HCT116 (cell line): ENCODE data around the gene DACT3. TPM values are rescaled to one million over a fixed set of nuclear protein-coding genes. Genes with fewer than 3 reads are reported as not detected.

ENCODE experiments used
- ATAC-seq: fragments of 200-7000 bp; cut with Tn5 transposase; 2 replicates; pipeline ENCODE4 v1.9.1; 2020; ENCODE audit warnings: mild to moderate bottlenecking, moderate library complexity
- BruUV-seq: library from RNA; stranded (reverse); fragments of 400-500 nt; replicated peaks from 2 replicates; lab custom pipeline; 2021; lab: Mats Ljungman, UMichigan
- CTCF ChIA-PET: fragments of 300-600 bp; sonication (Branson Sonifier 250); formaldehyde crosslinking; loops from one replicate; lab custom pipeline; 2021; ENCODE audit warnings: antibody characterized with exemption; lab: Charles Lee
- POLR2A ChIA-PET: fragments of 300-600, 350-600 bp; sonication (Branson Sonifier 250); formaldehyde crosslinking; loops from one replicate; lab custom pipeline; 2021; ENCODE audit warnings: antibody characterized with exemption; lab: Charles Lee
- RAD21 ChIA-PET, 2 experiments: fragments of 300-600 bp; sonication (Branson Sonifier 250); formaldehyde crosslinking; loops; one replicate each; lab custom pipeline; 2023; ENCODE audit warnings: low total read pairs in 2 of 2; ENCODE audit not compliant: uncharacterized antibody in 2 of 2, unreplicated experiment in 2 of 2, low non-redundant PET in 1 of 2; lab: Charles Lee
- DNase-seq: peaks from one replicate; pipeline ENCODE4 v3.0.0-alpha.2; 2010; ENCODE audit warnings: low read depth, low spot score
- H2AFZ ChIP-seq: fragments of 200-600 bp; shearing (Covaris generic), sonication (generic); 2 replicates; pipeline ENCODE4 v1.6.1; 2017; ENCODE audit warnings: low read depth, mixed run types, mixed read lengths, antibody characterized with exemption, low read length; ENCODE audit not compliant: poor library complexity, severe bottlenecking
- H3K27ac ChIP-seq: 2 replicates; pipeline ENCODE4 v1.5.1; 2012; ENCODE audit warnings: low read depth, low read length
- H3K27me3 ChIP-seq: fragments of 200-600 bp; sonication (generic); 2 replicates; pipeline ENCODE4 v1.6.1; 2016; ENCODE audit warnings: mixed run types, low read length, mixed read lengths; ENCODE audit not compliant: insufficient read depth
- H3K36me3 ChIP-seq, 2 experiments: fragments of 200-500 bp in 1 of 2; fragments of 200-600 bp in 1 of 2; sonication (Bioruptor generic) in 1 of 2; sonication (generic) in 1 of 2; 2 replicates each; pipeline versions ENCODE4 v1.5.1 to v1.6.1; 2014 to 2016; ENCODE audit warnings: low read length in 2 of 2, inconsistent platforms in 1 of 2, mixed read lengths in 1 of 2, mixed run types in 1 of 2; ENCODE audit not compliant: insufficient read depth in 2 of 2, control insufficient read depth in 1 of 2
- H3K4me1 ChIP-seq, 2 experiments: fragments of 200-600 bp in 1 of 2; sonication (generic) in 1 of 2; 2 replicates each; pipeline versions ENCODE4 v1.5.1 to v1.6.1; 2012 to 2017; ENCODE audit warnings: low read length in 2 of 2, inconsistent platforms in 1 of 2, mild to moderate bottlenecking in 1 of 2, mixed read lengths in 1 of 2, mixed run types in 1 of 2, moderate library complexity in 1 of 2; ENCODE audit not compliant: insufficient read depth in 2 of 2, control insufficient read depth in 1 of 2
- H3K4me2 ChIP-seq: fragments of 200-600 bp; sonication (generic); 2 replicates; pipeline ENCODE4 v1.6.1; 2017; ENCODE audit warnings: mixed run types, low read length, mixed read lengths
- H3K4me3 ChIP-seq, 2 experiments: fragments of 200-600 bp in 1 of 2; sonication (generic) in 1 of 2; replicated peaks in 1 of 2; 2 replicates each; pipeline ENCODE4 v1.5.1; 2011 to 2016; ENCODE audit warnings: low read length in 2 of 2, control low read depth in 1 of 2, low read depth in 1 of 2, mild to moderate bottlenecking in 1 of 2, mixed read lengths in 1 of 2, mixed run types in 1 of 2
- H3K79me2 ChIP-seq: fragments of 200-600 bp; sonication (generic); 2 replicates; pipeline ENCODE4 v1.6.1; 2017; ENCODE audit warnings: mild to moderate bottlenecking, mixed run types, low read length, moderate library complexity, mixed read lengths; ENCODE audit not compliant: insufficient read depth
- H3K9ac ChIP-seq: fragments of 200-600 bp; sonication (generic); 2 replicates; pipeline ENCODE4 v1.6.1; 2016; ENCODE audit warnings: low read length, mixed read lengths
- H3K9me2 ChIP-seq: fragments of 200-600 bp; sonication (generic), shearing (Covaris generic); 2 replicates; pipeline ENCODE4 v1.6.1; 2017; ENCODE audit warnings: mixed run types, mild to moderate bottlenecking, moderate library complexity; ENCODE audit not compliant: insufficient read depth
- H3K9me3 ChIP-seq, 2 experiments: fragments of 200-500 bp in 1 of 2; fragments of 200-600 bp in 1 of 2; sonication (Bioruptor generic) in 1 of 2; sonication (generic) in 1 of 2; 2 replicates each; pipeline ENCODE4 v1.6.1; 2014 to 2017; ENCODE audit warnings: low read length in 2 of 2, mixed read lengths in 2 of 2, inconsistent platforms in 1 of 2, low read depth in 1 of 2, mild to moderate bottlenecking in 1 of 2, mixed run types in 1 of 2, moderate library complexity in 1 of 2; ENCODE audit not compliant: control insufficient read depth in 1 of 2, insufficient read depth in 1 of 2
- H4K20me1 ChIP-seq: fragments of 200-600 bp; sonication (generic), shearing (Covaris generic); 2 replicates; pipeline ENCODE4 v1.6.1; 2017; ENCODE audit warnings: mixed run types, mild to moderate bottlenecking, moderate library complexity; ENCODE audit not compliant: insufficient read depth
- CBX3 ChIP-seq: IDR thresholded peaks from 2 replicates; pipeline ENCODE4 v1.6.1; 2012; ENCODE audit warnings: low read depth
- CEBPB ChIP-seq: IDR thresholded peaks from 2 replicates; pipeline ENCODE4 v1.6.1; 2012; ENCODE audit warnings: low read depth
- EGR1 ChIP-seq: IDR thresholded peaks from 2 replicates; pipeline ENCODE4 v1.6.1; 2012; ENCODE audit warnings: low read depth
- ELF1 ChIP-seq: IDR thresholded peaks from 2 replicates; pipeline ENCODE4 v1.6.1; 2012; ENCODE audit warnings: low read depth, borderline replicate concordance
- EZH2 ChIP-seq: fragments of 200-600 bp; sonication (generic); IDR thresholded peaks from 2 replicates; pipeline ENCODE4 v1.6.1; 2017; ENCODE audit warnings: antibody characterized with exemption, mixed run types
- FOSL1 ChIP-seq: IDR thresholded peaks from 2 replicates; pipeline ENCODE4 v1.6.1; 2012; ENCODE audit warnings: low read depth
- JUND ChIP-seq: IDR thresholded peaks from 2 replicates; pipeline ENCODE4 v1.6.1; 2012
- POLR2A ChIP-seq: IDR thresholded peaks from 2 replicates; pipeline ENCODE4 v1.7.0; 2011; ENCODE audit warnings: borderline replicate concordance; ENCODE audit not compliant: insufficient read depth, insufficient read length; ENCODE audit errors: extremely low read depth
- SIN3A ChIP-seq: IDR thresholded peaks from 2 replicates; pipeline ENCODE4 v1.6.1; 2012; ENCODE audit warnings: low read depth
- SP1 ChIP-seq: IDR thresholded peaks from 2 replicates; pipeline ENCODE4 v1.6.1; 2012; ENCODE audit warnings: low read depth
- SRF ChIP-seq: IDR thresholded peaks from 2 replicates; pipeline ENCODE4 v1.6.1; 2012; ENCODE audit warnings: low read depth
- TCF7L2 ChIP-seq: IDR thresholded peaks from 2 replicates; pipeline ENCODE4 v1.7.0; 2011; ENCODE audit warnings: borderline replicate concordance, inconsistent platforms; ENCODE audit not compliant: insufficient read depth, insufficient read length; ENCODE audit errors: extremely low read depth
- ZFX ChIP-seq: fragments of 450-650 bp; IDR thresholded peaks from 2 replicates; pipeline ENCODE4 v1.6.1; 2017
- ZNF274 ChIP-seq: fragments of 200-500 bp; sonication (Bioruptor generic); IDR thresholded peaks from 2 replicates; pipeline ENCODE4 v1.6.1; 2014; ENCODE audit warnings: mild to moderate bottlenecking, low read depth, low read length, inconsistent platforms
- intact Hi-C: fragments of 100-400 bp; cut with micrococcal nuclease; formaldehyde crosslinking; loops from 2 replicates; pipeline ENCODE4 v1.10.0; 2022
- total RNA-seq: library from RNA; stranded (reverse); gene quantifications from one replicate; pipeline ENCODE4 v1.2.1, GENCODE V29; 2021; ENCODE audit not compliant: unreplicated experiment
- TF ChIP-seq, protein P1 (sequence below): IDR thresholded peaks from 2 replicates; pipeline ENCODE4 v1.6.1; 2012; ENCODE audit warnings: low read depth
- TF ChIP-seq, protein P2 (sequence below): IDR thresholded peaks from 2 replicates; pipeline ENCODE4 v1.6.1; 2012
- TF ChIP-seq, protein P3 (sequence below): IDR thresholded peaks from 2 replicates; pipeline ENCODE4 v1.6.1; 2011; ENCODE audit warnings: mild to moderate bottlenecking, low read length, moderate library complexity; ENCODE audit not compliant: insufficient replicate concordance; ENCODE audit errors: extremely low read depth
- TF ChIP-seq, protein P4 (sequence below), 3 experiments: fragments of 200-600 bp in 1 of 3; sonication (generic) in 1 of 3; IDR thresholded peaks in 2 of 3; conservative IDR thresholded peaks in 1 of 3; 2 replicates each; pipeline ENCODE4 v1.5.1; 2012 to 2017; ENCODE audit warnings: low read depth in 2 of 3, low read length in 2 of 3, antibody characterized with exemption in 1 of 3, borderline replicate concordance in 1 of 3, control low read depth in 1 of 3, mild to moderate bottlenecking in 1 of 3, mixed read lengths in 1 of 3, mixed run types in 1 of 3, moderate library complexity in 1 of 3; ENCODE audit not compliant: insufficient read depth in 1 of 3

Gene DACT3
- total RNA-seq, 1 experiment from 2014 or later: 2.0 TPM

DNA sequence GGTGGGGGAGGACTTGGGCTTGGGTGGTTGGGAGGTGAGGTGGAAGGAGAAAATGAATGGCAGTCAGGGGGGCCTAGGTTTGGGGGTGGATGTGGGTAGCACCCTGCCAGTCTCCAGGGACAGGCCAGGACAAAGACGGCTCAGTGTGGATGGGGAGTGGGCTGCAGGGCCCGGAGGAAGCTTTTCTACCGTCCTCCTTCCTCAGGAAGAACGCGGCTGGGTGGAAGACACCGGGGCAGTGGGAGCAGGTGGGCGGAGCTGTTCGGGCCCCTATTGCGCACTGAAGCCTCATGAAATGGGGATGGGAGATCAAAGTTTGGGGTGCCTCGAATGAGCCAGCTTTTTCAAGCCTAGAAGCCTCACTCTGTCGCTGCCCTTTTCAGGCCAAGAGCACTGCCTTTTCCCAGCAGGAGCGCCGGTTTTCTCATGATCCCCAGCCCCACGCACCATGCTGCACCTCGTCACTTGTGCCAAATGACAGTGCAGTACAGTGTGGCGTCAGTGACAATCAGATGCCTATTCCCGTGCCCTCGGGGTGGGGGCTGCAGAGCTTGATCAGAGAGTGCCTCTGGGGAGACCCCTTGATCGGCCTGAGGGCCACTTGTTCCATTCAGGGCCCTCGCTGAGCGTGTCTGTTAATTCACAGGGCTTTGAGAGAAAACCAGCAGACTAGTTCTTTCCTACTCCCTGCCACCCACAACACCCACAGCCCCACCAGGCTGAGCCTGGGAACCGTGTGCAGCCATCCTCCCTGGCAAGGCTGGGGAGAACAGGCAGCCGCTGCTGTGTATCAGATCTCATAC is 58.4 kb downstream of the DACT3 start:
- ChIA-PET POLR2A (no interaction called here), CTCF (interaction anchor here (1.4 kb wide), 1 partner anchor 59 kb away, joined by 5 read pairs; no protein-coding TSS in a partner anchor)

More for the DNA sequence above, 58.4 kb downstream of the DACT3 start:
- peak overlapping the region; percentile 98 for H3K4me2 ChIP-seq
- intact Hi-C loops: no loop called here
- BruUV-seq: TSS peak; percentile 27
- no peak overlapping the region for H2AFZ ChIP-seq
- H3K27me3 ChIP-seq: no peaks in the 10 kb centered on the region
- RAD21 ChIA-PET: no interaction called here
- DNase-seq: no peak
- no peaks in the 10 kb centered on the region for H3K9me3 ChIP-seq
- H3K9me2 ChIP-seq: no peaks in the 10 kb centered on the region
- H3K4me1 ChIP-seq: peaks cover 14 to 26% of the 10 kb centered on the region in 2 experiments
- H3K4me3 ChIP-seq: peak overlapping the region; percentile 91 to 94
- H3K79me2 ChIP-seq: peaks cover 60% of the 10 kb centered on the region
- H3K36me3 ChIP-seq: peaks cover 17 to 23% of the 10 kb centered on the region in 2 experiments
- ATAC-seq: no peak
- peak overlapping the region; percentile 36 for H3K27ac ChIP-seq
- no peaks in the 10 kb centered on the region for H4K20me1 ChIP-seq
- H3K9ac ChIP-seq: peak overlapping the region; percentile 98
- no peak for TF ChIP-seq ZFX
- no peak for TF ChIP-seq CBX3
- no peak for TF ChIP-seq ZNF274
- no peak for TF ChIP-seq FOSL1
- no peak for TF ChIP-seq POLR2A
- no peak for TF ChIP-seq SP1
- no peak for TF ChIP-seq EZH2
- no peak for TF ChIP-seq TCF7L2
- TF ChIP-seq ELF1: no peak
- TF ChIP-seq, protein P1, sequence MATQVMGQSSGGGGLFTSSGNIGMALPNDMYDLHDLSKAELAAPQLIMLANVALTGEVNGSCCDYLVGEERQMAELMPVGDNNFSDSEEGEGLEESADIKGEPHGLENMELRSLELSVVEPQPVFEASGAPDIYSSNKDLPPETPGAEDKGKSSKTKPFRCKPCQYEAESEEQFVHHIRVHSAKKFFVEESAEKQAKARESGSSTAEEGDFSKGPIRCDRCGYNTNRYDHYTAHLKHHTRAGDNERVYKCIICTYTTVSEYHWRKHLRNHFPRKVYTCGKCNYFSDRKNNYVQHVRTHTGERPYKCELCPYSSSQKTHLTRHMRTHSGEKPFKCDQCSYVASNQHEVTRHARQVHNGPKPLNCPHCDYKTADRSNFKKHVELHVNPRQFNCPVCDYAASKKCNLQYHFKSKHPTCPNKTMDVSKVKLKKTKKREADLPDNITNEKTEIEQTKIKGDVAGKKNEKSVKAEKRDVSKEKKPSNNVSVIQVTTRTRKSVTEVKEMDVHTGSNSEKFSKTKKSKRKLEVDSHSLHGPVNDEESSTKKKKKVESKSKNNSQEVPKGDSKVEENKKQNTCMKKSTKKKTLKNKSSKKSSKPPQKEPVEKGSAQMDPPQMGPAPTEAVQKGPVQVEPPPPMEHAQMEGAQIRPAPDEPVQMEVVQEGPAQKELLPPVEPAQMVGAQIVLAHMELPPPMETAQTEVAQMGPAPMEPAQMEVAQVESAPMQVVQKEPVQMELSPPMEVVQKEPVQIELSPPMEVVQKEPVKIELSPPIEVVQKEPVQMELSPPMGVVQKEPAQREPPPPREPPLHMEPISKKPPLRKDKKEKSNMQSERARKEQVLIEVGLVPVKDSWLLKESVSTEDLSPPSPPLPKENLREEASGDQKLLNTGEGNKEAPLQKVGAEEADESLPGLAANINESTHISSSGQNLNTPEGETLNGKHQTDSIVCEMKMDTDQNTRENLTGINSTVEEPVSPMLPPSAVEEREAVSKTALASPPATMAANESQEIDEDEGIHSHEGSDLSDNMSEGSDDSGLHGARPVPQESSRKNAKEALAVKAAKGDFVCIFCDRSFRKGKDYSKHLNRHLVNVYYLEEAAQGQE: no peak
- no peak for TF ChIP-seq SIN3A
- no peak for TF ChIP-seq SRF
- TF ChIP-seq, protein P2, sequence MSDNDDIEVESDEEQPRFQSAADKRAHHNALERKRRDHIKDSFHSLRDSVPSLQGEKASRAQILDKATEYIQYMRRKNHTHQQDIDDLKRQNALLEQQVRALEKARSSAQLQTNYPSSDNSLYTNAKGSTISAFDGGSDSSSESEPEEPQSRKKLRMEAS: no peak
- no peak for TF ChIP-seq CEBPB
- TF ChIP-seq, protein P3, sequence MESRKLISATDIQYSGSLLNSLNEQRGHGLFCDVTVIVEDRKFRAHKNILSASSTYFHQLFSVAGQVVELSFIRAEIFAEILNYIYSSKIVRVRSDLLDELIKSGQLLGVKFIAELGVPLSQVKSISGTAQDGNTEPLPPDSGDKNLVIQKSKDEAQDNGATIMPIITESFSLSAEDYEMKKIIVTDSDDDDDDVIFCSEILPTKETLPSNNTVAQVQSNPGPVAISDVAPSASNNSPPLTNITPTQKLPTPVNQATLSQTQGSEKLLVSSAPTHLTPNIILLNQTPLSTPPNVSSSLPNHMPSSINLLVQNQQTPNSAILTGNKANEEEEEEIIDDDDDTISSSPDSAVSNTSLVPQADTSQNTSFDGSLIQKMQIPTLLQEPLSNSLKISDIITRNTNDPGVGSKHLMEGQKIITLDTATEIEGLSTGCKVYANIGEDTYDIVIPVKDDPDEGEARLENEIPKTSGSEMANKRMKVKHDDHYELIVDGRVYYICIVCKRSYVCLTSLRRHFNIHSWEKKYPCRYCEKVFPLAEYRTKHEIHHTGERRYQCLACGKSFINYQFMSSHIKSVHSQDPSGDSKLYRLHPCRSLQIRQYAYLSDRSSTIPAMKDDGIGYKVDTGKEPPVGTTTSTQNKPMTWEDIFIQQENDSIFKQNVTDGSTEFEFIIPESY: no peak
- TF ChIP-seq EGR1: no peak
- TF ChIP-seq, protein P4, sequence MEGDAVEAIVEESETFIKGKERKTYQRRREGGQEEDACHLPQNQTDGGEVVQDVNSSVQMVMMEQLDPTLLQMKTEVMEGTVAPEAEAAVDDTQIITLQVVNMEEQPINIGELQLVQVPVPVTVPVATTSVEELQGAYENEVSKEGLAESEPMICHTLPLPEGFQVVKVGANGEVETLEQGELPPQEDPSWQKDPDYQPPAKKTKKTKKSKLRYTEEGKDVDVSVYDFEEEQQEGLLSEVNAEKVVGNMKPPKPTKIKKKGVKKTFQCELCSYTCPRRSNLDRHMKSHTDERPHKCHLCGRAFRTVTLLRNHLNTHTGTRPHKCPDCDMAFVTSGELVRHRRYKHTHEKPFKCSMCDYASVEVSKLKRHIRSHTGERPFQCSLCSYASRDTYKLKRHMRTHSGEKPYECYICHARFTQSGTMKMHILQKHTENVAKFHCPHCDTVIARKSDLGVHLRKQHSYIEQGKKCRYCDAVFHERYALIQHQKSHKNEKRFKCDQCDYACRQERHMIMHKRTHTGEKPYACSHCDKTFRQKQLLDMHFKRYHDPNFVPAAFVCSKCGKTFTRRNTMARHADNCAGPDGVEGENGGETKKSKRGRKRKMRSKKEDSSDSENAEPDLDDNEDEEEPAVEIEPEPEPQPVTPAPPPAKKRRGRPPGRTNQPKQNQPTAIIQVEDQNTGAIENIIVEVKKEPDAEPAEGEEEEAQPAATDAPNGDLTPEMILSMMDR (IDR thresholded peaks at IDR 0.05 in 2 of 3, conservative IDR thresholded peaks at IDR 0.05 in 1 of 3; ENCODE audit: borderline replicate concordance in 1 of 3, insufficient read depth in 1 of 3, low read depth in 2 of 3, low read length in 2 of 3): no peak
- no peak for TF ChIP-seq JUND
